Small intestine (tissue), 7 donors: ENCODE results near the gene FNTB. TPM values are rescaled to one million over a fixed set of nuclear protein-coding genes. Genes with fewer than 3 reads are reported as not detected.
A peak's percentile ranks its signal among the peaks of the same experiment; 100 is the strongest.

Experiments used
- DNase-seq, 2 donors: peaks; one replicate each; pipeline versions ENCODE4 v3.0.0 to v3.0.0-alpha.2; 2013
- FAIRE-seq: peaks from 2 replicates; lab custom pipeline; 2012; peaks lifted over from hg19 to GRCh38; lab: Jason Lieb, UNC
- H3K27ac ChIP-seq, 3 donors: one replicate each; pipeline ENCODE4 v1.5.1; 2013; ENCODE audit warnings: low read length in 2 of 3, mild to moderate bottlenecking in 2 of 3, control low read depth in 1 of 3, inconsistent platforms in 1 of 3, low read depth in 1 of 3, moderate library complexity in 1 of 3
- H3K27me3 ChIP-seq, 3 donors: one replicate each; pipeline ENCODE4 v1.6.1; 2013; ENCODE audit warnings: low read length in 3 of 3, inconsistent platforms in 1 of 3; ENCODE audit not compliant: control insufficient read depth in 3 of 3, insufficient read depth in 3 of 3
- H3K36me3 ChIP-seq, 3 donors: one replicate each; pipeline ENCODE4 v1.6.1; 2013; ENCODE audit warnings: low read length in 3 of 3, inconsistent platforms in 1 of 3, low read depth in 1 of 3, mild to moderate bottlenecking in 1 of 3, moderate library complexity in 1 of 3; ENCODE audit not compliant: control insufficient read depth in 3 of 3, insufficient read depth in 2 of 3
- H3K4me1 ChIP-seq, 3 donors: one replicate each; pipeline ENCODE4 v1.6.1; 2013; ENCODE audit warnings: low read length in 2 of 3, inconsistent platforms in 1 of 3, low read depth in 1 of 3, mild to moderate bottlenecking in 1 of 3, moderate library complexity in 1 of 3; ENCODE audit not compliant: control insufficient read depth in 3 of 3, insufficient read depth in 2 of 3
- H3K4me3 ChIP-seq, 3 donors: one replicate each; pipeline ENCODE4 v1.5.1; 2013; ENCODE audit warnings: low read length in 3 of 3, control low read depth in 1 of 3, inconsistent platforms in 1 of 3, low read depth in 1 of 3, mild to moderate bottlenecking in 1 of 3, moderate library complexity in 1 of 3
- H3K9me3 ChIP-seq, 2 donors: one replicate each; pipeline ENCODE4 v1.6.1; 2013; ENCODE audit warnings: low read depth in 1 of 2, low read length in 1 of 2; ENCODE audit not compliant: control insufficient read depth in 2 of 2, insufficient read depth in 1 of 2
- WGBS, 3 donors: extraction: QIAGEN DNeasy Blood & Tissue Kit; methylation state at CpG; one replicate each; pipeline ENCODE4 v1.1.7; 2013; 5-methylcytosine and 5-hydroxymethylcytosine counted together
- polyA plus RNA-seq, 4 donors: library from polyadenylated mRNA; stranded (reverse) in 3 of 4; unstranded in 1 of 4; fragments of 200-250 nt in 3 of 4; fragments of 120-200 nt in 1 of 4; gene quantifications; one replicate each; pipeline versions ENCODE4 v1.2.1 to v1.2.3, GENCODE V29; 2013
- donor health status: healthy with polysubstance abuse.
- donor health status: control.
- donor health status: control.
- donor health status: Bipolar disorder and iron deficiency.
- donor health status: healthy.

FNTB gene
- polyA plus RNA-seq, 4 donors, result 6.7 to 25.3 (median 8.7) TPM

DNA sequence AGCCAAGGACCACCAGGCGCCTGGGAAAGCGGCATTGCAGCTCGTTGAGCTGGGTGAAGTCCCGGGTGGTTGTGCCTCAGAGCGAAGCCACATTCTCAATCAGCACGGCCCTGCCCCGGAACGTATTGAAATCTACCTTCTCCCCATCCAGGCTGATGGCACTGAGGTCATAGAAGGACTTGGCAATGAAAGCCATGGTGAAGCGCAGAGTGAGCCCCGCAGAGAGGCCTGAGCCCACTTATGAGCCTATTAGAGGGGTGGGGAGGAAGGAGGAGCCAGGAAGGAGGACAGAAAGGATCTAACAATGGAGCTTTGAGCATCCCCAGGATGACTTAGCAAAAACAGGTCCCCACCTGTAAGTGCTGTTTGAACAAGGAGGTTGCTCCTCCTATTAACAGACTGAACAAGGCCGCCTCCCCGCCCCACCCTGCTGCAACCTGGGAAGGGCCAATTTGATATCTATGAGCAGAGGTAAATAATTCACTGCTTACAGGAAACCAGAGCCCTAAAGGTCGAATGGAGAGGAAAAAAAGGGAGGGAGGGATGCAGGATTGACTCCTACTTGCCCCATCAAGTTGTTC, 44.1 kb upstream of the FNTB start, which contains the start of gene GPX2:
Gene GPX2, minus strand, starts transcription at position 215 of the 581 bp plus-strand sequence. Its CDS starts 19 bp downstream, at position 196.
- Histone ChIP-seq H3K27ac (peak within 1 kb of the TSS; percentile 60 to 94 (median 76)), H3K36me3 (peaks cover 0 to 43% (median 2%) of the 10 kb centered on the region in 3 donors), H3K4me3 (peak within 1 kb of the TSS; percentile 18 to 31 (median 27)), H3K9me3 (peaks cover 0 to 4% of the 10 kb centered on the region in 2 donors), H3K27me3 (no peaks in the 10 kb centered on the region), H3K4me1 (peaks cover 9 to 42% (median 16%) of the 10 kb centered on the region in 3 donors)
- 13 to 61% (median 38%) methylated on average over 13 of the region's 13 CpGs for WGBS, 3 donors
- DNase-seq, result peak; percentile 88 to 95
- peak; percentile 47 for FAIRE-seq

DNA sequence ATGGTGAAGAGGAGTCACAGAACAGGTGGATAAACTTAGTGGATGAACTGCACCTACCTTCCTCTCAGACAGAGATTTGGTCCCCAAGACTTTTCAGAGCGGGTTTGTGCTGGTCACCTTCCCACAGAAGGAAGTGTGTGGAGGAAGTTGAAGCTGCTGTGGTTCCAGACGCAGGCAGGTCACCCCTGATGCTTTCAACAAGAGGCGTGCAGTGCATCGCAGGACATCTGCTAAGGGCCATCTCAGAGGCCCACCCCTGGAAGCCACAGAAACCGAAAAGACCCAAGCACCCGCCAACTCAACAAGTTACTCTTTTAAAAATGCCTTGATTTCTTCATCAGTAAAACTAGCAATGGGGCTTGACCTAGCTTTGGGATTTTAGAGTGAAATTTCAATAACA, 43.1 kb upstream of the FNTB start:
- FAIRE-seq, result no peak
- Histone ChIP-seq H3K4me1 (peaks cover 11 to 44% (median 20%) of the 10 kb centered on the region in 3 donors), H3K36me3 (peaks cover 0 to 52% (median 2%) of the 10 kb centered on the region in 3 donors), H3K27me3 (no peaks in the 10 kb centered on the region), H3K4me3 (no peak overlapping the region), H3K27ac (peak overlapping the region; percentile 39 to 78 (median 60)), H3K9me3 (no peaks in the 10 kb centered on the region)
- DNase-seq, result no peak
- WGBS, 3 donors, result 67 to 90% (median 72%) methylated on average over 6 of the region's 6 CpGs

DNA sequence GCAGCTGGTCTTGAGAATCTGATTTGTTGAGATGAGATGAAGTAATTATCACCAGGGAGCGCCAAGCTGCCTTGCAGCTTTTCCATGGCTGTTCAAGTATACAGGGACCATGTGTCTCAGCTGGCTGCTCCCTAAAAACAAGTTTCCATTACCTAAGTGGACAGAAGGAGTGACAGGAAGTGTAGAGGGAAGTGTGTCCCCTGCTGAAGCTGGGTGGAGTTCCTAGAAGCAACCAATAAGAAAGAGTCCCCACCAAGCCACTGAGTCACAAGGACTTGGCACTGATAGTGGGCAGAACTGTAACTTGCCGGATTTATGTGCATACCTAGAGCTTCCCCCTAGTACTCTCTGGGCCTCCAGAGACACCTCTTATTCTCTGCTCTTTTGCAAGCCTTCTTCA, 42.7 kb upstream of the FNTB start:
- WGBS, 3 donors, result 85 to 91% (median 91%) methylated on average over 2 of the region's 2 CpGs
- Histone ChIP-seq H3K27me3 (no peaks in the 10 kb centered on the region), H3K27ac (peak overlapping the region in 1 of 3 donors; percentile 78), H3K9me3 (no peaks in the 10 kb centered on the region), H3K4me3 (no peak overlapping the region), H3K36me3 (peaks cover 0 to 56% (median 2%) of the 10 kb centered on the region in 3 donors), H3K4me1 (peaks cover 11 to 44% (median 20%) of the 10 kb centered on the region in 3 donors)
- FAIRE-seq (no peak), DNase-seq (no peak)

DNA sequence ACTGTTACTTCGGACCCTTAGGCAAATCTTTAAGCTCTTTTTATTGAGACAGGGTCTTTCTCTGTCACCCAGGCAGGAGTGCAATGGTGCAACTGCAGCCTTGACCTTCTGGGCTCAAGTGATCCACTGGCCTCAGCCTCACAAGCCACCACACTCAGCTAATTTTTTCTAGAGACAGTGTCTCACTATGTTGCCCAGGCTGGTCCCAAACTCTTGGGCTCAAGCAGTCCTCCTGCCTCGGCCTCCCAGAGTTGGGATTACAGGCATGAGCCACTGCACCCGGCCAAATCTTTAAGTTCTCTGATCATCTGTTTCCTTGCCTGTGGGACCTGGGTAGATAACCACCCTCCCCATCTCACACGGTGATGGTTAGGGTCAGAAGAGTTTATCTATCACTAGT, 41.8 kb upstream of the FNTB start:
- Histone ChIP-seq H3K27ac (no peak overlapping the region), H3K4me3 (no peak overlapping the region), H3K9me3 (no peaks in the 10 kb centered on the region), H3K27me3 (no peaks in the 10 kb centered on the region), H3K36me3 (peaks cover 0 to 53% (median 2%) of the 10 kb centered on the region in 3 donors), H3K4me1 (peaks cover 11 to 35% (median 20%) of the 10 kb centered on the region in 3 donors)
- 92 to 95% (median 93%) methylated on average over 4 of the region's 4 CpGs for WGBS, 3 donors
- FAIRE-seq (no peak), DNase-seq (no peak)

DNA sequence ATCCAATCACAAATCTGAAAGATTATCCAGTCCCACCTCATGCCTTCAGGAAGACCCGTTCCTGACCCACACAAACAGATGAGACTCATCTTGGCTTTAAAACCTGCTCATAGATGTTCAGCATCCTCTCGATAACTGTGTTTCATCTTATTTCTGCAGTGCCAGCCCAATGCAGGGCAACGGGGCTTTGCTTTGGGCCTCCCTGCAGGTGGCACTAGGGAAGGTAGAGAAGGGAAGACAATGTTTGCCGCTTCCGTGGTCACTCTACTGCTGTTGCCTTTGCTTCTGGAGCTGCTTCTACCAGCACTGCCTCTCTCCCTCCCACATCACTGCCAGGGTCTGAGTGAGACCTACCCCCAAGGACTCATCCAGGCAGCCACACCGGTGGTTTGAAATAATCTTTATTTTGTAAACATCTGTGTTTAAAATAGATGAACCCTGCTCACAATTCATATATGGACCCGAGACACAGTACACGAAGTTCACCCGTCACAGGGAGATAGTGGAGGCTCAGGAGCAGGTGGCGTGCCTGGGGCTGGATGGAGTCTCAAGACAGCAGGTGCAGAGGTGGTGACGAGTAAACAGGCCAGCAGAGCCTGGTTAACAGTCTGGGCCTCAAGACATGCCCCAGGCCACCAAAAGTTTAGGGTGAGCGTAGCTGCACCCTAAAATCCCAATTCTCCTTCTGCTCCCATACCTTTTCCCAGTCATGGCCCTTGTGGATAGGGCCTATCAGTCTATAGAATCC, 41.1 kb upstream of the FNTB start:
- FAIRE-seq (no peak), DNase-seq (peak in 1 of 2 donors; percentile 40)
- Histone ChIP-seq H3K27ac (no peak overlapping the region), H3K27me3 (no peaks in the 10 kb centered on the region), H3K4me1 (peaks cover 11 to 29% (median 20%) of the 10 kb centered on the region in 3 donors), H3K9me3 (no peaks in the 10 kb centered on the region), H3K4me3 (no peak overlapping the region), H3K36me3 (peaks cover 0 to 61% (median 0%) of the 10 kb centered on the region in 3 donors)
- 46 to 80% (median 59%) methylated on average over 12 of the region's 12 CpGs for WGBS, 3 donors

DNA sequence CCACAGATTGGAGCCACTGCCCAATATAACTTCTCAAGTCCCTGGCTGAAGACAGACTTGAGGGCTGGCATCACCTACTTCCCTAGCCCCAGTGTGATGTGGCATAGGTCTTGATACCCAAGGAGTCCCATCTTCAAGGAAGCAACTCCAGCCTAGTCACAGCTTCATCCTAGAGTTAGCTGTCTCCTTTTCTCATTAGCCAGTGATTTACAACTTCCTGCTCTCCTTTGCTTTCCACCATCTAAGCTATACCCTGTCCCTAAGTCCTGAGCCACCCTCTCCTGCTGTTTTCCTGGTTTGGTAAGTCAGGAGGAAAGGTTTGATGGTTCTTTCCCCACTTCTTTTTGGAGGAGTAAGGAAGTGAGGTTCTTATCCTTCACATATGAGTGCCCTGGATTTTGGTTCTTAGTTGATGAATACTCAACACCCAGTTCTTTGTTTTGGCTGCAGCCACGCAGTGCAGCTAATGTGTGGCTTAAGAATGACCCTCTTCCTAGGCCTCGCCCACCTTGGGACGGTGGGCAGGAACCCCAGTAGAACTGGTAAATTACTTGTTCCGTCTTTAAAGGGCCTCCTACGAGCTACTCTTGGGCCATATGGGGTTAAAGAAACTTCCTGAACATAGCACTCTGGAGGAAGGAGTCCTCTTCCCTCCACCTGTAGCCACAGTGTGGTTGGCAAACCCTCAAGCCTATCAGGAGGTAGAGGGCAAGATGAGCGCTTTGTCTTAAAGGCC, 40.2 kb upstream of the FNTB start:
- DNase-seq (no peak), FAIRE-seq (no peak)
- no peaks in the 10 kb centered on the region for H3K27me3 ChIP-seq
- H3K4me3 ChIP-seq, result no peak overlapping the region
- WGBS, 3 donors, result 80 to 93% (median 86%) methylated on average over 6 of the region's 6 CpGs
- H3K4me1 ChIP-seq, result peaks cover 11 to 29% (median 20%) of the 10 kb centered on the region in 3 donors
- no peaks in the 10 kb centered on the region for H3K9me3 ChIP-seq
- H3K36me3 ChIP-seq, result peaks cover 0 to 61% (median 0%) of the 10 kb centered on the region in 3 donors
- no peak overlapping the region for H3K27ac ChIP-seq

DNA sequence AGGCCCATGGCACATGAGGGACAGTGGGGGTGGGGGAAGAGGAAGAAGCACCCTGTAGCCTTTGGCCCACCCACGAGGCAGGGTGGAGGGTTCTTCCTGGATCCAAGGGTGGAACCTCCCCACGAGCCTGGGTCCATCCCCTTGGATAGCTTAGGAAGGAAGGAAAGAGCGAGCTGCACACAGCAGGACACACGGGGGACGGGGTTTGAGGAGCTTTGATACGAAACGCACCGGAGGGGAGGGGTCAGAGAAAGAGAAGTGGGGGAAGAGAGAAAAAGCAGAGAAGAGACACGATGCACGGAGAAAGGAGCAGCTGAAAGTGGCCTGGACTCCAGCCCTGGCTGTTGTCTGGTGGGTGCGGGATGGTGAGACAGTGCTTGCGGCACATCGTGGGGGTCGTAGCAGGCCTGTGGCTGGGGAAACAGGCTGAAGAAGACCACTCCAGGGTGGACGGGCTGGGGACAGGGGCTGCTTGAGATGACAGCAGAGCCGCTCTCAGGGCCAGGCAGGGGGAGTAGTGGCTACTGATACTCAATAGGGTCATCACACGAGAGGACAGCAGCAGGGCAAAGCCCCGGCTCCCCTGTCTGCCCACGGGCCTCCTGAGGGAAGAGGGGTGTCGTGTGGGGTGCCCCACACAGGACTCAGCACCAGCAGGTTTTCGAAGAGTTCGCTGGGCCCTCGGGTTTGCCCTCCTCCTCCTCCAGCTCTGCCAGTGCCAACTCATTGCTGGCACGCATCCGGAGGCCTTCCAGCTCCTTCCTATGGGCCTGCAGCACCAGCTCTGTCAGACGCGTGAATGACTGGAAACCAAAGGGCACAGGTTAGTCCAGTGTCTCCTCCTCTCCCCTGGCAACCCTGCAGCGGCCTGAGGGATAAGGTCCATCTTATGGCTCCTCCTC, 38.7 kb upstream of the FNTB start:
- peak; percentile 54 to 93 for DNase-seq
- no peak for FAIRE-seq
- H3K27ac ChIP-seq, result peak overlapping the region in 1 of 3 donors; percentile 77
- H3K4me3 ChIP-seq, result no peak overlapping the region
- no peaks in the 10 kb centered on the region for H3K27me3 ChIP-seq
- H3K4me1 ChIP-seq, result peaks cover 11 to 24% (median 18%) of the 10 kb centered on the region in 3 donors
- H3K9me3 ChIP-seq, result no peaks in the 10 kb centered on the region
- H3K36me3 ChIP-seq, result peaks cover 0 to 65% (median 2%) of the 10 kb centered on the region in 3 donors
- WGBS, 3 donors, result 63 to 81% (median 67%) methylated on average over 28 of the region's 28 CpGs
